ENCODE results near the gene MED20. TPM values are rescaled to one million over a fixed set of nuclear protein-coding genes. Genes with fewer than 3 reads are reported as not detected.

The MED20 gene, protein sequence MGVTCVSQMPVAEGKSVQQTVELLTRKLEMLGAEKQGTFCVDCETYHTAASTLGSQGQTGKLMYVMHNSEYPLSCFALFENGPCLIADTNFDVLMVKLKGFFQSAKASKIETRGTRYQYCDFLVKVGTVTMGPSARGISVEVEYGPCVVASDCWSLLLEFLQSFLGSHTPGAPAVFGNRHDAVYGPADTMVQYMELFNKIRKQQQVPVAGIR
- polyA plus RNA-seq, result 26.0 TPM
- long read RNA-seq, donor 1, partial matches to known transcripts, result 0 of 4 reads
- long read RNA-seq, donor 1, other reads (novel, unspliced or antisense), result 0 of 4 reads
- long read RNA-seq, donor 2, transcript MED20-201 (4 exons, 2,438 nt), result major isoform, 5 of 7 reads
- long read RNA-seq, donor 2, partial matches to known transcripts, result 0 of 7 reads
- long read RNA-seq, donor 2, other reads (novel, unspliced or antisense), result 0 of 7 reads
- long read RNA-seq, donor 3, transcript MED20-201 (4 exons, 2,438 nt), result major isoform, 7 of 8 reads
- long read RNA-seq, donor 3, partial matches to known transcripts, result 0 of 8 reads
- long read RNA-seq, donor 3, other reads (novel, unspliced or antisense), result 0 of 8 reads
- long read RNA-seq, donor 4, partial matches to known transcripts, result 0 of 2 reads
- long read RNA-seq, donor 4, other reads (novel, unspliced or antisense), result 0 of 2 reads
- long read RNA-seq, donor 5, transcript MED20-201 (4 exons, 2,438 nt), result major isoform, 5 of 6 reads
- long read RNA-seq, donor 5, partial matches to known transcripts, result 0 of 6 reads
- long read RNA-seq, donor 5, other reads (novel, unspliced or antisense), result 0 of 6 reads
- long read RNA-seq, donor 6, partial matches to known transcripts, result 0 of 5 reads
- long read RNA-seq, donor 6, other reads (novel, unspliced or antisense), result 0 of 5 reads
- long read RNA-seq, donor 7, partial matches to known transcripts, result 0 of 6 reads
- long read RNA-seq, donor 7, other reads (novel, unspliced or antisense), result 0 of 6 reads
- long read RNA-seq, donor 8, transcript MED20-201 (4 exons, 2,438 nt), result major isoform, 12 of 13 reads
- long read RNA-seq, donor 8, partial matches to known transcripts, result 0 of 13 reads
- long read RNA-seq, donor 8, other reads (novel, unspliced or antisense), result 0 of 13 reads
- long read RNA-seq, donor 9, transcript MED20-201 (4 exons, 2,438 nt), result major isoform, 9 of 14 reads
- long read RNA-seq, donor 9, partial matches to known transcripts, result 0 of 14 reads
- long read RNA-seq, donor 9, other reads (novel, unspliced or antisense), result 0 of 14 reads
- long read RNA-seq, donor 10, transcript MED20-201 (4 exons, 2,438 nt), result major isoform, 5 of 7 reads
- long read RNA-seq, donor 10, partial matches to known transcripts, result 0 of 7 reads
- long read RNA-seq, donor 10, other reads (novel, unspliced or antisense), result 0 of 7 reads
- long read RNA-seq, donor 11, partial matches to known transcripts, result 0 of 4 reads
- long read RNA-seq, donor 11, other reads (novel, unspliced or antisense), result 0 of 4 reads

DNA sequence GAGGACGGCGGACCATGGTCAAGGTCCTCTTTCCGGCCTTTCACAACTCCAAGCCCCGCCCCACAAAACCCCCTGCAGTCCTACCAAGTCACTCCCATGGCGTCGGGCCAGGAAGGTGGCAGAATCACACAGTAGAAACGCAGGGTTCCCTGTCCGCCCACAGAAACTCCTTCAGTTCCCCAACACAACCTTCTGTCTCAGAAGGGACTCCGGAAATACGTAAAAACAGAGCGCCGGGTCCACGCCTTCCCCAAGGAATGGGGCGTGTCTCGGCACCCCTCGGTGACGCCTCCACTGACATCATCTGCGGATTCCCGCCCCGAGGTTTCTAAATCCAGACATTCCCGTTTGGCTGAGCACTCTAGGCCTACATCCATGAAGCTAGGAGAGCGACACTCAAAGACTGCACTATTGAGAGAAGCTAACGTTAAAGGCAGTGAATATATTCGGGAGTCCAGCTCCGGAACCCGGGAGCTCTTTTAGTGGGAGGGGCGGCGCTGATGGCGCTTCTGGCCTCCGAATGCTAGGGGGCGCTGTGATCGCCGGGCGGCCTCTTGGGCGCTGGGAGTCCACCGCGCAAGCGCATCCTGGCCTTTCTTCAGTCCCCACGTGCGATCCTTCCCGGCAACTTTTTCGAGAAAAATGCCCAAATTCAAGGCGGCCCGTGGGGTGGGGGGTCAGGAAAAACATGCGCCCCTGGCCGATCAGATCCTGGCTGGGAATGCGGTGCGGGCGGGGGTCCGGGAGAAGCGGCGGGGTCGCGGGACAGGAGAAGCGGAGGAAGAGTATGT is at the start of gene MED20, which contains the start of gene BYSL:
Gene MED20 (minus strand): TSS at position 219 of the 791 bp plus-strand sequence. CDS start 121 bp downstream, at position 98.
Gene BYSL (plus strand): TSS at position 579 of the 791 bp plus-strand sequence. CDS start 64 bp downstream, at position 643.
- Histone ChIP-seq H3K27ac (ENCODE audit: low read length) (peak within 1 kb of the TSS; percentile 93), H3K9me3 (ENCODE audit: control insufficient read depth, low read depth, low read length) (no peaks in the 10 kb centered on the region), H3K4me1 (ENCODE audit: control insufficient read depth, insufficient read depth, low read length) (peaks cover 20% of the 10 kb centered on the region), H3K4me3 (ENCODE audit: low read length) (peak within 1 kb of the TSS; percentile 66), H3K27me3 (ENCODE audit: control insufficient read depth, insufficient read depth, low read length) (no peaks in the 10 kb centered on the region), H3K36me3 (ENCODE audit: control insufficient read depth, insufficient read depth, low read length) (peaks cover 8% of the 10 kb centered on the region)
- no CpG with 5 or more reads among the region's 55 CpGs for WGBS (ENCODE audit: insufficient coverage, low lambda C conversion rate)
- peak; percentile 94 to 96 for DNase-seq

DNA sequence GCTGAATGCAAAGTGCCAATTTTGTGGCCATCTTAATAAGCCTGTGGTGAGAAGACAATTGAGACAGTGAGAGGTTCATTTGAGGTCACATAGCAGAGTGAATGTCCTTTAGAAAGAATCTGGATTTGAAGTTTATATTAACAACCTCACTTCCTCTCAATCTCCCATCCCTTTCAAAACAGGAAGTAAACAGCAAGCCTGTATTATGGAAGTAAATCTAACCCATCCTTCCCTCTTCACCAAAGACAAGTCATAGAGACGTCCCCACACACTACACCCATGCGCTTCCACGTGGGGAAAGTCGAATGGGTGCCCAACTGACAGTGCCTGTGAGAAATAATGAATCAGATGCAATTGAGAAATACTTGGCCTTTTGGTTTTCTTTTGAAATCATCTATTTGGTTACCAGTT is 49.5 kb upstream of the MED20 start:
- Histone ChIP-seq H3K27me3 (ENCODE audit: control insufficient read depth, insufficient read depth, low read length) (no peaks in the 10 kb centered on the region), H3K27ac (ENCODE audit: low read length) (no peak overlapping the region), H3K4me3 (ENCODE audit: low read length) (no peak overlapping the region), H3K4me1 (ENCODE audit: control insufficient read depth, insufficient read depth, low read length) (no peaks in the 10 kb centered on the region), H3K36me3 (ENCODE audit: control insufficient read depth, insufficient read depth, low read length) (no peaks in the 10 kb centered on the region), H3K9me3 (ENCODE audit: control insufficient read depth, low read depth, low read length) (no peaks in the 10 kb centered on the region)
- 100% methylated on average over 2 of the region's 4 CpGs for WGBS (ENCODE audit: insufficient coverage, low lambda C conversion rate)
- DNase-seq, result no peak

DNA sequence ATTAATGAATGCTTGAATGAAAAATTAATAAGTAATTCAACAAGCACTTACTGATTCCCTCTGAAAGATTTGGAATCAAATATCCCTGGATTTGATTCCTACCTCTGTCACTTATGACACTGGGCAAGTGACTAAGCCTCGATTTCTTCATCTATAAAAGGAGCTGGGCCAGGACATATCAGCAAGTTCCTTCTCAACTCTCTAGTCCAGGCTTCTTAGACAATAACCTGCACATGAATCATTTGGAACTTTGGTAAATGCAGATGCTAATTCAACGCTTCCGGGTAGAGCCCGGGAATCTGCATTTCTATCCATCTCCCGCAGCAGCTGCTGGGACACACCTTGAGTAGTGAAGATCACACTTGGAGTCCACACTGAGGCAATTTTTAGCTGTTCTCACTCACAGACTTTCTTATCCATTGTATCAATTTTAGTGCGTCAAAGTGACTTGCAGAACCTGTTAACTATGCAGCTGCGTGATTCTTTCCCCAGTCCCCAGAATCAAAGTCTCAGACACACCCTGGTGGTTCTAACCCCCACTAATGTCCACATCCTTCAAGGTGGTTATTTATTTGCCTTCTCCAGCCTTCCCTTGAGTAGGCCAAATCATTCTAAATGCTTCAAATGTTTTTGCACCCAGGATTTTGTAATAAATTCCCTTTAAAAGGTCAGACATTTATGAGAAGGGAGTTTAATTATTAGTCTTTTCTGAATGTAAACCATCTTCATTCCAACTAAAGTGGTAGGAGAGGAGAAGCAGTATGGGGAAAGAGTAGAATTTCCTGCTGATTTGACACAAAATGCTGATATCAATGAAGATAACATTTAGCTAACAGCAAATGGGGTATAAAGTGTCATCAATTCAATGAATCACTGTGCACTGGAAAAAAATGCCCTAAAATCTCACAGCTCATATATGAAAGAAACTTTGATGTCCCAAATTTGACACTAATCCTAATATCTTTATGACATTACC is 46.7 kb upstream of the MED20 start:
- Histone ChIP-seq H3K36me3 (ENCODE audit: control insufficient read depth, insufficient read depth, low read length) (no peaks in the 10 kb centered on the region), H3K4me3 (ENCODE audit: low read length) (no peak overlapping the region), H3K9me3 (ENCODE audit: control insufficient read depth, low read depth, low read length) (no peaks in the 10 kb centered on the region), H3K4me1 (ENCODE audit: control insufficient read depth, insufficient read depth, low read length) (no peaks in the 10 kb centered on the region), H3K27me3 (ENCODE audit: control insufficient read depth, insufficient read depth, low read length) (no peaks in the 10 kb centered on the region), H3K27ac (ENCODE audit: low read length) (no peak overlapping the region)
- WGBS (ENCODE audit: insufficient coverage, low lambda C conversion rate), result no CpG with 5 or more reads among the region's 7 CpGs
- DNase-seq, result peak; percentile 31 to 68

DNA sequence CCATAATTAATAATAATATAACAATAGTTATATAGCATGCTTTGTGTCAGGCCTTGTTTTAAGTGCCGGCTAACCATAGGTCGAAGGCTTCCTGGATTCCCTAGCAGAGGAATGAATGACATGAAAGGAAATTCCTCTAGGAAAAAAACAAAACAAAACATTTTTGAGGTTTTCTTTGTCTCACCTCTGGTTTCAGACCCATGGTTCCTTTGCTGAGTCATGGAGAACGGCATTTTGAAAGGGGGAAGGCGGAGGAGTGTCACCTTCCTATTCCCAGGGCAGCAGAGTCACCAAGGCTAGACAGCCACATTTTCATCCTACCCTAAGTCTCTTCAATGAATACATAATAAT is 46.0 kb upstream of the MED20 start:
- Histone ChIP-seq H3K36me3 (ENCODE audit: control insufficient read depth, insufficient read depth, low read length) (no peaks in the 10 kb centered on the region), H3K4me1 (ENCODE audit: control insufficient read depth, insufficient read depth, low read length) (no peaks in the 10 kb centered on the region), H3K9me3 (ENCODE audit: control insufficient read depth, low read depth, low read length) (no peaks in the 10 kb centered on the region), H3K4me3 (ENCODE audit: low read length) (no peak overlapping the region), H3K27me3 (ENCODE audit: control insufficient read depth, insufficient read depth, low read length) (no peaks in the 10 kb centered on the region), H3K27ac (ENCODE audit: low read length) (no peak overlapping the region)
- 100% methylated on average over 2 of the region's 4 CpGs for WGBS (ENCODE audit: insufficient coverage, low lambda C conversion rate)
- DNase-seq, result no peak

DNA sequence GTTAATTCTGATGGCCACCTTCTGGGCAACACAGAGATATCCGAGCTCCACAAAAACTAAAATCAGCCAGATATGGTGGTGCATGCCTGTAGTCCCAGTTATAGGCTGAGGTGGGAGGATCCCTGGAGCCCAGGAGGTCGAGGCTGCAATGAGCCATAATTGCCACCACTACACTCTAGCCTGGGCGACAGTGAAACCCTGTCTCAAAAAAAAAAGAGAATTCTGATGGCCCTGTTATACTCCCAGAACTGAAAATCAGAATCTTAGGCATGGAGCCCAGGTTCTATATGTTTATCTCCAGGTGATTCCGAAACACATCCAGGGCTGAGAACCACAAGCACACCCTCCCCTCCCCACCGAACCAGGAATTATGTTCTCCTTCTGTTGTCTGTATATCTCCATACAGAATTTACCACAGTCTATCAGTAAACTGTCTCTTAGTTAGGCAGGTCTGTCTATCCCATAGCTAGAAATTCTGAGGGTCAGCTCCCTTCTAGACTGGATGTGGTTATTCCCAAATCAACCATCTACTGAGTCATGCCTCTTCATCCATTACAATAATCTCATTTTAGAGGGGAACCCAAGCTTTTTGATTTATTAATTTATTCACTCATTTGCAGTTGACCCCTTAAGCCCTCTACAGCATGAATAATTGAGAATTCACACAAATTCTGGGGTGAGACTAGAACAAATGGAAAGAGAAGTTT is 45.4 kb upstream of the MED20 start:
- no peak for DNase-seq

DNA sequence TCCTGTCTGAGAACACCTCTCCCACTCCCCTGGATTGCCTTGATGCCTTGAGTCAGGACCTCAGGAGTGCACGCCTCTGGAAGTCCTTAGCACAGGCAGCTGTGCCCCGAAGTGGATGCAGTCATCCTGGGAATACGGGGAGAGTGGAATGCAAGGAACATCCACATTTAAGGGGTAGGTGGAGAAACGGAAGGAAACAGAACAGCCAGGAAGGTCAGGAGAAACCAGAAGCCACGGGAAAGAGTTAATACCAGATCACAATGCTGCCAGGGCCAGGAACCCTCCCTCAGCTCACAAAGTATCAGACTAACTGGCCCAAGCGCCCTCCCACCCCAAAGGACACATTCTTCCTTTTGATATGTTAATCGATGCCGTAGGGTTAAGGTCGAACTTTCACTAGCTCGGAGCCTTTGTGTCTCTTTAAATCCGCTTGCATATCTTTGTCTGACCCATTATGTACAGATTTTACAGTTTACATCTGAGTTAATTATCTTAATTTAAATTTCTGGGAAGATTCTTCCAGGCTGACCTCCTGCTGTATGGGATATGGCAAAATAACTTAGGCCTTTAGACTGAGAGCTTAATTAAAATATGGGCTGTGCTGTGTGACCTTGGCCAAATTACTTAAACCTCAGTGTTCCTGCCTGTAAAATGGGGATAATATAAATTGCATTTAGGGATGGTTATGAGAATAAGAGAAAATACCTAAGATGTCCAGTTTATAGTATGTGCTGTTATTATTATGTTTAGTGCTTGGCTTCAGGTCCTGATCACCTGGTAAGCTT is 44.7 kb upstream of the MED20 start:
- Histone ChIP-seq H3K36me3 (ENCODE audit: control insufficient read depth, insufficient read depth, low read length) (no peaks in the 10 kb centered on the region), H3K4me1 (ENCODE audit: control insufficient read depth, insufficient read depth, low read length) (no peaks in the 10 kb centered on the region), H3K27ac (ENCODE audit: low read length) (no peak overlapping the region), H3K27me3 (ENCODE audit: control insufficient read depth, insufficient read depth, low read length) (no peaks in the 10 kb centered on the region), H3K4me3 (ENCODE audit: low read length) (no peak overlapping the region), H3K9me3 (ENCODE audit: control insufficient read depth, low read depth, low read length) (no peaks in the 10 kb centered on the region)
- no CpG with 5 or more reads among the region's 11 CpGs for WGBS (ENCODE audit: insufficient coverage, low lambda C conversion rate)
- no peak for DNase-seq

More for the DNA sequence above, 45.4 kb upstream of the MED20 start:
- WGBS (ENCODE audit: insufficient coverage, low lambda C conversion rate), result 80% methylated on average over 1 of the region's 5 CpGs
- no peak overlapping the region for H3K4me3 ChIP-seq (ENCODE audit: low read length)
- no peaks in the 10 kb centered on the region for H3K36me3 ChIP-seq (ENCODE audit: control insufficient read depth, insufficient read depth, low read length)
- no peaks in the 10 kb centered on the region for H3K4me1 ChIP-seq (ENCODE audit: control insufficient read depth, insufficient read depth, low read length)
- H3K9me3 ChIP-seq (ENCODE audit: control insufficient read depth, low read depth, low read length), result no peaks in the 10 kb centered on the region
- no peak overlapping the region for H3K27ac ChIP-seq (ENCODE audit: low read length)
- H3K27me3 ChIP-seq (ENCODE audit: control insufficient read depth, insufficient read depth, low read length), result no peaks in the 10 kb centered on the region

DNA sequence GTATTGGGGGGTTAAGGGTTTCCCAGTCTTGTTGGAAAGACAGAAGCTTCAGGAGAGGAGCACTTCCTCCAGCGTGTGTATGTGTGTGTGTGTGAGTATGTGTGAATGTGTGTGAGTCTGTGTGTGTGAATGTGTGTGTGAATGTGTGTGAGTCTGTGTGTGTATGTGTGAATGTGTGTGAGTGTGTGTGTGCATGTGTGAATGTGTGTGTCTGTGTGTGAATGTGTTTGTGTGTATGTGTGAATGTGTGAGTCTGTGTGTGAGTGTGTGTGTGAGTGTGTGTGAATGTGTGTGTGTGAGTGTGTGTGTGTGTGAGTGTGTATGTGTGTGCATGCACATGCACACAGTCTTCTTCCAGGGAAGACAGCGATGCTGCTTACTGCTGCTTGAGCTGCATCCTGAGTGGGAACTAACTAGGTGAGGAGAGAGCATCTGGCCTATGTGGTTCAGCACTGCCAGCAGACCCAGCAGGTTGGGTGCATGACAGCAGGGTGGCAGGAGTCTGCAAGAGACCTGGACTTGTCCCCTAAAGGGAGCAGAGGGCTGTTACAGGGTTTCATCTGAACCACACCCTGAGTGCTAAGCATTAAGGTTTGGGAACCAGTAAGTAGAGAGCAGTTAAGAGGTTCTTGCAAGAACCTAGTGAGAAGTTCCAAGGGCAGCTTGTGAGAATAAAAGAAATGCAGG is 43.4 kb upstream of the MED20 start:
- H3K9me3 ChIP-seq (ENCODE audit: control insufficient read depth, low read depth, low read length), result no peaks in the 10 kb centered on the region
- no peaks in the 10 kb centered on the region for H3K4me1 ChIP-seq (ENCODE audit: control insufficient read depth, insufficient read depth, low read length)
- no peak overlapping the region for H3K27ac ChIP-seq (ENCODE audit: low read length)
- no peaks in the 10 kb centered on the region for H3K27me3 ChIP-seq (ENCODE audit: control insufficient read depth, insufficient read depth, low read length)
- no peaks in the 10 kb centered on the region for H3K36me3 ChIP-seq (ENCODE audit: control insufficient read depth, insufficient read depth, low read length)
- no peak for DNase-seq
- H3K4me3 ChIP-seq (ENCODE audit: low read length), result no peak overlapping the region
- no CpG with 5 or more reads among the region's 2 CpGs for WGBS (ENCODE audit: insufficient coverage, low lambda C conversion rate)

Measured in large intestine (tissue), 12 donors.